ENCODE data around the gene SEC14L6. TPM values are rescaled to one million over a fixed set of nuclear protein-coding genes. Genes with fewer than 3 reads are reported as not detected.
"Not testable (repeated sequence)": the region's sequence is repeated elsewhere in the genome, so short reads cannot be mapped to it uniquely, and the experiment has no call there.

Gene SEC14L6
- total and polyA plus RNA-seq, 9 donors = 0.13 to 0.62 (median 0.22) TPM

GRCh38 chr22:30567277-30567676, 20.7 kb upstream of the SEC14L6 start:
- H3K27ac ChIP-seq (ENCODE audit: low read length); H3K36me3 ChIP-seq (ENCODE audit: control insufficient read depth, insufficient read depth, low read length); H3K4me3 ChIP-seq (ENCODE audit: low read length); H3K9me3 ChIP-seq (replicated peaks; ENCODE audit: control insufficient read depth, low read depth, low read length); H3K27me3 ChIP-seq (ENCODE audit: control insufficient read depth, insufficient read depth, low read length); DNase-seq; H3K4me1 ChIP-seq (ENCODE audit: control insufficient read depth, insufficient read depth, low read length): not testable (repeated sequence)
- WGBS (ENCODE audit: insufficient coverage) = 82% methylated on average over 3 of the region's 6 CpGs

- no peak for DNase-seq
- Histone ChIP-seq H3K36me3 (ENCODE audit: control insufficient read depth, insufficient read depth, low read length) (no peaks in the 10 kb centered on the region), H3K27ac (ENCODE audit: low read length) (no peak overlapping the region), H3K4me3 (ENCODE audit: low read length) (no peak overlapping the region), H3K27me3 (ENCODE audit: control insufficient read depth, insufficient read depth, low read length) (no peaks in the 10 kb centered on the region), H3K4me1 (ENCODE audit: control insufficient read depth, insufficient read depth, low read length) (no peaks in the 10 kb centered on the region), H3K9me3 (replicated peaks; ENCODE audit: control insufficient read depth, low read depth, low read length) (no peaks in the 10 kb centered on the region)
- WGBS (ENCODE audit: insufficient coverage) = no CpG with 5 or more reads among the region's 7 CpGs
These were observed 19.6 kb upstream of the SEC14L6 start for GRCh38 chr22:30566125-30566524.

GRCh38 chr22:30565341-30565740, 18.8 kb upstream of the SEC14L6 start:
- 73% methylated on average over 4 of the region's 4 CpGs for WGBS (ENCODE audit: insufficient coverage)

GRCh38 chr22:30564761-30565119, 18.2 kb upstream of the SEC14L6 start:
- Histone ChIP-seq H3K4me1 (ENCODE audit: control insufficient read depth, insufficient read depth, low read length) (no peaks in the 10 kb centered on the region), H3K36me3 (ENCODE audit: control insufficient read depth, insufficient read depth, low read length) (no peaks in the 10 kb centered on the region), H3K4me3 (ENCODE audit: low read length) (no peak overlapping the region), H3K27me3 (ENCODE audit: control insufficient read depth, insufficient read depth, low read length) (no peaks in the 10 kb centered on the region), H3K27ac (ENCODE audit: low read length) (no peak overlapping the region), H3K9me3 (replicated peaks; ENCODE audit: control insufficient read depth, low read depth, low read length) (no peaks in the 10 kb centered on the region)
- WGBS (ENCODE audit: insufficient coverage) = 20% methylated on average over 1 of the region's 3 CpGs
- no peak for DNase-seq

More at GRCh38 chr22:30565341-30565740, 18.8 kb upstream of the SEC14L6 start:
- Histone ChIP-seq H3K27me3 (ENCODE audit: control insufficient read depth, insufficient read depth, low read length) (no peaks in the 10 kb centered on the region), H3K27ac (ENCODE audit: low read length) (no peak overlapping the region), H3K36me3 (ENCODE audit: control insufficient read depth, insufficient read depth, low read length) (no peaks in the 10 kb centered on the region), H3K9me3 (replicated peaks; ENCODE audit: control insufficient read depth, low read depth, low read length) (no peaks in the 10 kb centered on the region), H3K4me1 (ENCODE audit: control insufficient read depth, insufficient read depth, low read length) (no peaks in the 10 kb centered on the region), H3K4me3 (ENCODE audit: low read length) (no peak overlapping the region)
- DNase-seq = no peak

- H3K27ac ChIP-seq (ENCODE audit: low read length) = no peak overlapping the region
- no peak for DNase-seq
- 80% methylated on average over 8 of the region's 8 CpGs for WGBS (ENCODE audit: insufficient coverage)
- no peak overlapping the region for H3K4me3 ChIP-seq (ENCODE audit: low read length)
- no peaks in the 10 kb centered on the region for H3K9me3 ChIP-seq (replicated peaks; ENCODE audit: control insufficient read depth, low read depth, low read length)
- H3K27me3 ChIP-seq (ENCODE audit: control insufficient read depth, insufficient read depth, low read length) = no peaks in the 10 kb centered on the region
- no peaks in the 10 kb centered on the region for H3K4me1 ChIP-seq (ENCODE audit: control insufficient read depth, insufficient read depth, low read length)
- no peaks in the 10 kb centered on the region for H3K36me3 ChIP-seq (ENCODE audit: control insufficient read depth, insufficient read depth, low read length)
These were observed 17.7 kb upstream of the SEC14L6 start for GRCh38 chr22:30564045-30564760.

GRCh38 chr22:30562366-30562765, 15.8 kb upstream of the SEC14L6 start:
- Histone ChIP-seq H3K4me1 (ENCODE audit: control insufficient read depth, insufficient read depth, low read length) (no peaks in the 10 kb centered on the region), H3K9me3 (replicated peaks; ENCODE audit: control insufficient read depth, low read depth, low read length) (no peaks in the 10 kb centered on the region), H3K27ac (ENCODE audit: low read length) (no peak overlapping the region)

GRCh38 chr22:30561402-30562189, 15.1 kb upstream of the SEC14L6 start:
- WGBS (ENCODE audit: insufficient coverage) = 59% methylated on average over 6 of the region's 10 CpGs
- H3K4me3 ChIP-seq (ENCODE audit: low read length) = no peak overlapping the region
- no peaks in the 10 kb centered on the region for H3K4me1 ChIP-seq (ENCODE audit: control insufficient read depth, insufficient read depth, low read length)
- H3K9me3 ChIP-seq (replicated peaks; ENCODE audit: control insufficient read depth, low read depth, low read length) = no peaks in the 10 kb centered on the region
- H3K27ac ChIP-seq (ENCODE audit: low read length) = no peak overlapping the region
- no peak for DNase-seq
- H3K27me3 ChIP-seq (ENCODE audit: control insufficient read depth, insufficient read depth, low read length) = no peaks in the 10 kb centered on the region
- H3K36me3 ChIP-seq (ENCODE audit: control insufficient read depth, insufficient read depth, low read length) = no peaks in the 10 kb centered on the region

More at GRCh38 chr22:30562366-30562765, 15.8 kb upstream of the SEC14L6 start:
- 63% methylated on average over 3 of the region's 6 CpGs for WGBS (ENCODE audit: insufficient coverage)
- no peaks in the 10 kb centered on the region for H3K27me3 ChIP-seq (ENCODE audit: control insufficient read depth, insufficient read depth, low read length)
- no peaks in the 10 kb centered on the region for H3K36me3 ChIP-seq (ENCODE audit: control insufficient read depth, insufficient read depth, low read length)
- DNase-seq = no peak
- H3K4me3 ChIP-seq (ENCODE audit: low read length) = no peak overlapping the region

- H3K9me3 ChIP-seq (replicated peaks; ENCODE audit: control insufficient read depth, low read depth, low read length); DNase-seq; H3K27ac ChIP-seq (ENCODE audit: low read length); H3K27me3 ChIP-seq (ENCODE audit: control insufficient read depth, insufficient read depth, low read length); H3K4me3 ChIP-seq (ENCODE audit: low read length); H3K36me3 ChIP-seq (ENCODE audit: control insufficient read depth, insufficient read depth, low read length); H3K4me1 ChIP-seq (ENCODE audit: control insufficient read depth, insufficient read depth, low read length): not testable (repeated sequence)
- 79% methylated on average over 9 of the region's 11 CpGs for WGBS (ENCODE audit: insufficient coverage)
These were observed 14.2 kb upstream of the SEC14L6 start for GRCh38 chr22:30560643-30561202.

GRCh38 chr22:30559889-30560288, 13.3 kb upstream of the SEC14L6 start:
- no peaks in the 10 kb centered on the region for H3K9me3 ChIP-seq (replicated peaks; ENCODE audit: control insufficient read depth, low read depth, low read length)

GRCh38 chr22:30557243-30557642, 10.7 kb upstream of the SEC14L6 start:
- H3K4me1 ChIP-seq (ENCODE audit: control insufficient read depth, insufficient read depth, low read length) = no peaks in the 10 kb centered on the region
- H3K4me3 ChIP-seq (ENCODE audit: low read length) = no peak overlapping the region
- no peak overlapping the region for H3K27ac ChIP-seq (ENCODE audit: low read length)
- no peaks in the 10 kb centered on the region for H3K27me3 ChIP-seq (ENCODE audit: control insufficient read depth, insufficient read depth, low read length)
- WGBS (ENCODE audit: insufficient coverage) = 56% methylated on average over 7 of the region's 8 CpGs
- H3K9me3 ChIP-seq (replicated peaks; ENCODE audit: control insufficient read depth, low read depth, low read length) = no peaks in the 10 kb centered on the region
- H3K36me3 ChIP-seq (ENCODE audit: control insufficient read depth, insufficient read depth, low read length) = peaks cover 3% of the 10 kb centered on the region
- DNase-seq = no peak

More at GRCh38 chr22:30559889-30560288, 13.3 kb upstream of the SEC14L6 start:
- H3K4me1 ChIP-seq (ENCODE audit: control insufficient read depth, insufficient read depth, low read length) = no peaks in the 10 kb centered on the region
- H3K27ac ChIP-seq (ENCODE audit: low read length) = no peak overlapping the region
- H3K36me3 ChIP-seq (ENCODE audit: control insufficient read depth, insufficient read depth, low read length) = peaks cover under 1% of the 10 kb centered on the region
- no peak for DNase-seq
- WGBS (ENCODE audit: insufficient coverage) = 20% methylated on average over 1 of the region's 6 CpGs
- H3K4me3 ChIP-seq (ENCODE audit: low read length) = no peak overlapping the region
- no peaks in the 10 kb centered on the region for H3K27me3 ChIP-seq (ENCODE audit: control insufficient read depth, insufficient read depth, low read length)

Data from muscle of leg (tissue), 11 donors.